Small intestine (tissue), 7 donors: ENCODE measurements around the gene HTR6. TPM values are rescaled to one million over a fixed set of nuclear protein-coding genes. Genes with fewer than 3 reads are reported as not detected.

ENCODE experiments used
- DNase-seq, 2 donors: peaks; one replicate each; pipeline versions ENCODE4 v3.0.0 to v3.0.0-alpha.2; 2013
- FAIRE-seq: peaks from 2 replicates; lab custom pipeline; 2012; peaks lifted over from hg19 to GRCh38; lab: Jason Lieb, UNC
- H3K27ac ChIP-seq, 3 donors: one replicate each; pipeline ENCODE4 v1.5.1; 2013; ENCODE audit warnings: low read length in 2 of 3, mild to moderate bottlenecking in 2 of 3, control low read depth in 1 of 3, inconsistent platforms in 1 of 3, low read depth in 1 of 3, moderate library complexity in 1 of 3
- H3K27me3 ChIP-seq, 3 donors: one replicate each; pipeline ENCODE4 v1.6.1; 2013; ENCODE audit warnings: low read length in 3 of 3, inconsistent platforms in 1 of 3; ENCODE audit not compliant: control insufficient read depth in 3 of 3, insufficient read depth in 3 of 3
- H3K36me3 ChIP-seq, 3 donors: one replicate each; pipeline ENCODE4 v1.6.1; 2013; ENCODE audit warnings: low read length in 3 of 3, inconsistent platforms in 1 of 3, low read depth in 1 of 3, mild to moderate bottlenecking in 1 of 3, moderate library complexity in 1 of 3; ENCODE audit not compliant: control insufficient read depth in 3 of 3, insufficient read depth in 2 of 3
- H3K4me1 ChIP-seq, 3 donors: one replicate each; pipeline ENCODE4 v1.6.1; 2013; ENCODE audit warnings: low read length in 2 of 3, inconsistent platforms in 1 of 3, low read depth in 1 of 3, mild to moderate bottlenecking in 1 of 3, moderate library complexity in 1 of 3; ENCODE audit not compliant: control insufficient read depth in 3 of 3, insufficient read depth in 2 of 3
- H3K4me3 ChIP-seq, 3 donors: one replicate each; pipeline ENCODE4 v1.5.1; 2013; ENCODE audit warnings: low read length in 3 of 3, control low read depth in 1 of 3, inconsistent platforms in 1 of 3, low read depth in 1 of 3, mild to moderate bottlenecking in 1 of 3, moderate library complexity in 1 of 3
- H3K9me3 ChIP-seq, 2 donors: one replicate each; pipeline ENCODE4 v1.6.1; 2013; ENCODE audit warnings: low read depth in 1 of 2, low read length in 1 of 2; ENCODE audit not compliant: control insufficient read depth in 2 of 2, insufficient read depth in 1 of 2
- WGBS, 3 donors: extraction: QIAGEN DNeasy Blood & Tissue Kit; methylation state at CpG; one replicate each; pipeline ENCODE4 v1.1.7; 2013; 5-methylcytosine and 5-hydroxymethylcytosine counted together
- polyA plus RNA-seq, 4 donors: library from polyadenylated mRNA; stranded (reverse) in 3 of 4; unstranded in 1 of 4; fragments of 200-250 nt in 3 of 4; fragments of 120-200 nt in 1 of 4; gene quantifications; one replicate each; pipeline versions ENCODE4 v1.2.1 to v1.2.3, GENCODE V29; 2013
- donor health status: healthy with polysubstance abuse.
- donor health status: control.
- donor health status: control.
- donor health status: Bipolar disorder and iron deficiency.
- donor health status: healthy.

Gene HTR6
- polyA plus RNA-seq, 4 donors = 0.01 to 0.03 TPM; not detected in 2

GRCh38 chr1:19678493-19678892 lies 13.8 kb downstream of the HTR6 start:
- H3K4me1 ChIP-seq = no peaks in the 10 kb centered on the region

DNA sequence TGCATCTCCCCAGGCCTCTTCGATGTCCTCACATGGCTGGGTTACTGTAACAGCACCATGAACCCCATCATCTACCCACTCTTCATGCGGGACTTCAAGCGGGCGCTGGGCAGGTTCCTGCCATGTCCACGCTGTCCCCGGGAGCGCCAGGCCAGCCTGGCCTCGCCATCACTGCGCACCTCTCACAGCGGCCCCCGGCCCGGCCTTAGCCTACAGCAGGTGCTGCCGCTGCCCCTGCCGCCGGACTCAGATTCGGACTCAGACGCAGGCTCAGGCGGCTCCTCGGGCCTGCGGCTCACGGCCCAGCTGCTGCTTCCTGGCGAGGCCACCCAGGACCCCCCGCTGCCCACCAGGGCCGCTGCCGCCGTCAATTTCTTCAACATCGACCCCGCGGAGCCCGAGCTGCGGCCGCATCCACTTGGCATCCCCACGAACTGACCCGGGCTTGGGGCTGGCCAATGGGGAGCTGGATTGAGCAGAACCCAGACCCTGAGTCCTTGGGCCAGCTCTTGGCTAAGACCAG lies 14.3 kb downstream of the HTR6 start:
- 92 to 95% (median 93%) methylated on average over 34 of the region's 34 CpGs for WGBS, 3 donors
- Histone ChIP-seq H3K27ac (no peak overlapping the region), H3K4me3 (no peak overlapping the region), H3K36me3 (peaks cover 0 to 8% (median 4%) of the 10 kb centered on the region in 3 donors), H3K9me3 (no peaks in the 10 kb centered on the region), H3K4me1 (no peaks in the 10 kb centered on the region), H3K27me3 (no peaks in the 10 kb centered on the region)
- no peak for DNase-seq
- FAIRE-seq = no peak

More at GRCh38 chr1:19678493-19678892, 13.8 kb downstream of the HTR6 start:
- FAIRE-seq (no peak), DNase-seq (no peak)
- Histone ChIP-seq H3K27ac (no peak overlapping the region), H3K36me3 (peaks cover 0 to 8% (median 4%) of the 10 kb centered on the region in 3 donors), H3K4me3 (no peak overlapping the region), H3K9me3 (no peaks in the 10 kb centered on the region), H3K27me3 (no peaks in the 10 kb centered on the region)
- 35 to 67% (median 47%) methylated on average over 11 of the region's 11 CpGs for WGBS, 3 donors

- no peak for FAIRE-seq
These were observed 15.0 kb downstream of the HTR6 start for GRCh38 chr1:19679691-19680090.

GRCh38 chr1:19680644-19681043 lies 16.0 kb downstream of the HTR6 start:
- DNase-seq (no peak), FAIRE-seq (no peak)
- no peak overlapping the region for H3K4me3 ChIP-seq
- 81 to 87% (median 82%) methylated on average over 7 of the region's 7 CpGs for WGBS, 3 donors
- H3K27me3 ChIP-seq = no peaks in the 10 kb centered on the region
- H3K36me3 ChIP-seq = peaks cover 0 to 10% (median 8%) of the 10 kb centered on the region in 3 donors
- no peak overlapping the region for H3K27ac ChIP-seq
- peaks cover 0 to 3% of the 10 kb centered on the region in 2 donors for H3K9me3 ChIP-seq
- no peaks in the 10 kb centered on the region for H3K4me1 ChIP-seq

More at GRCh38 chr1:19679691-19680090, 15.0 kb downstream of the HTR6 start:
- Histone ChIP-seq H3K36me3 (peaks cover 0 to 9% (median 4%) of the 10 kb centered on the region in 3 donors), H3K27ac (no peak overlapping the region), H3K4me3 (no peak overlapping the region), H3K9me3 (peaks cover 0 to under 1% of the 10 kb centered on the region in 2 donors), H3K27me3 (no peaks in the 10 kb centered on the region), H3K4me1 (no peaks in the 10 kb centered on the region)
- DNase-seq = no peak
- WGBS, 3 donors = 67 to 73% (median 71%) methylated on average over 4 of the region's 4 CpGs

DNA sequence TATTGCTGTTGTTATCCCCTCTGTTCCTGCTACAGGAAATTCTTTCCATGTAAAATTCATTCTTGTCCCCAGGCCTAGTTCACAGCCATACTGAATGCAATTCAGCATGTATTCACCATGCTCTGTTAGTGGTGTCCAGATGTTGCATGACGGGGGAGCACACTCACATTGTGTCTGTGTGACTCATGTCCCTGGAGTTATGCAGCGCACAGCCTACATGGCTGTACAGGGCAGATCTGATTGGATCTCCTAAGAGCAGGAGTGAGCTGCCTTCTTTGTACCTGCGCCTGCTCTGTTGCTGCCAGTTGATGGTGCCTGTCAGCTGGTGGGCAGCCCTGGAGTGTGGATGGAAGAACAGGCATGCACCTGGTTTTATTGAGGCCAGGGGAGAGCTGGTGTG lies 17.6 kb downstream of the HTR6 start:
- FAIRE-seq = no peak
- 88 to 93% (median 89%) methylated on average over 3 of the region's 3 CpGs for WGBS, 3 donors
- H3K27me3 ChIP-seq = no peaks in the 10 kb centered on the region
- no peak overlapping the region for H3K4me3 ChIP-seq
- no peak overlapping the region for H3K27ac ChIP-seq
- peaks cover 0 to 11% (median 10%) of the 10 kb centered on the region in 3 donors for H3K36me3 ChIP-seq
- no peak for DNase-seq
- H3K4me1 ChIP-seq = no peaks in the 10 kb centered on the region
- H3K9me3 ChIP-seq = peaks cover 0 to 4% of the 10 kb centered on the region in 2 donors

GRCh38 chr1:19682901-19683300 lies 18.2 kb downstream of the HTR6 start:
- DNase-seq = no peak
- H3K4me3 ChIP-seq = no peak overlapping the region
- peaks cover 0 to 16% (median 11%) of the 10 kb centered on the region in 3 donors for H3K36me3 ChIP-seq
- FAIRE-seq = no peak
- H3K9me3 ChIP-seq = peaks cover 0 to 9% of the 10 kb centered on the region in 2 donors
- H3K27me3 ChIP-seq = no peaks in the 10 kb centered on the region
- H3K4me1 ChIP-seq = no peaks in the 10 kb centered on the region
- 76 to 94% (median 89%) methylated on average over 7 of the region's 7 CpGs for WGBS, 3 donors
- H3K27ac ChIP-seq = no peak overlapping the region

- Histone ChIP-seq H3K4me1 (no peaks in the 10 kb centered on the region), H3K27me3 (no peaks in the 10 kb centered on the region), H3K4me3 (no peak overlapping the region), H3K9me3 (peaks cover 0 to 9% of the 10 kb centered on the region in 2 donors), H3K36me3 (peaks cover 0 to 19% (median 11%) of the 10 kb centered on the region in 3 donors), H3K27ac (no peak overlapping the region)
- WGBS, 3 donors = 86 to 93% (median 91%) methylated on average over 8 of the region's 8 CpGs
- FAIRE-seq (no peak), DNase-seq (no peak)
These were observed 18.7 kb downstream of the HTR6 start for GRCh38 chr1:19683351-19683750.

- DNase-seq = no peak
- Histone ChIP-seq H3K36me3 (peaks cover 0 to 28% (median 11%) of the 10 kb centered on the region in 3 donors), H3K9me3 (peaks cover 0 to 11% of the 10 kb centered on the region in 2 donors), H3K4me3 (no peak overlapping the region), H3K4me1 (no peaks in the 10 kb centered on the region), H3K27ac (no peak overlapping the region), H3K27me3 (no peaks in the 10 kb centered on the region)
- FAIRE-seq = no peak
- WGBS, 3 donors = 90 to 95% (median 93%) methylated on average over 2 of the region's 2 CpGs
These were observed 20.0 kb downstream of the HTR6 start for GRCh38 chr1:19684677-19685076.

- Histone ChIP-seq H3K27ac (no peak overlapping the region), H3K4me1 (no peaks in the 10 kb centered on the region), H3K9me3 (peaks cover 0 to 21% of the 10 kb centered on the region in 2 donors), H3K4me3 (no peak overlapping the region), H3K36me3 (peaks cover 0 to 36% (median 11%) of the 10 kb centered on the region in 3 donors), H3K27me3 (no peaks in the 10 kb centered on the region)
- DNase-seq (no peak), FAIRE-seq (no peak)
- 83 to 88% (median 87%) methylated on average over 9 of the region's 9 CpGs for WGBS, 3 donors
These were observed 21.3 kb downstream of the HTR6 start for GRCh38 chr1:19685994-19686393.
